Activated CD4-positive, CD25-positive, alpha-beta regulatory T cell (primary cell): ENCODE results near the gene HLCS.
A peak's percentile ranks its signal among the peaks of the same experiment; 100 is the strongest.

Source experiments
- DNase-seq, 4 experiments: peaks; one replicate each; lab custom pipeline; 2025; lab: John Stamatoyannopoulos, UW

The HLCS gene

DNA sequence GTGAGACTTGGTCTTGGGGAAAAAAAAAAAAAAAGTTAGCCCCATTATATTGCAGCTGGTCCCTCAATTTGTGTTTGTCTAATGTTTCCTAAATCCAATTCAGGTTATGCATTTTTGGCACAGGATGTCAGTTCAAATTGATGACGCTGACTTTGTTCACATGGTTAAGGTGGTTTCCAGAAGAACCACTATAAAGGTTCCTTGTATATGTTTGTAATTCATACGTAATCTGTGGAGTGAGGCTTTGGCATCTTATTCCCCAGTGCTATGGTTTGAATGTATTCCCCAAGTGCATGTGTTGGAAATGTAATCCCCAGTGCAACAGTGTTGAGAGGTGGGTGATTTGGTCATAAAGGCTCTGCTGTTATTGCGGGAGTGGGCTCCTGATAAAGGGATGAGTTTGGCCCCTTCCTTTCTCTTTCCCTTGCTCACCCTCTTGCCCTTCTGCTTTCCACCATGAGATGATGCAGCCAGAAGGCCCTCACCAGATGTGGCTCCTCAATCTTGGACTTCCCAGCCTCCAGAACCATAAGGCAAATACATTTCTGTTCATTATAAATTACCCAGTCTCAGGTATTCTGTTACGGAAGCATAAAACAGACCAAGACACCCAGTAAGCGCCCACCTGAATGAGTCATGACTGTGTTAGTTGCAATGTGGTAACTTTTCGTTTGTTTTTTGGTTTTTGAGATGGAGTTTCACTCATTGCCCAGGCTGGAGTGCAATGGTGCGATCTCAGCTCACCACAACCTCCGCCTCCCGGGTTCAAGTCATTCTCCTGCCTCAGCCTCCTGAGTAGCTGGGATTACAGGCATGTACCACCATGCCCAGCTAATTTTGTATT, 19.5 kb upstream of the HLCS start:
- no peak for DNase-seq

DNA sequence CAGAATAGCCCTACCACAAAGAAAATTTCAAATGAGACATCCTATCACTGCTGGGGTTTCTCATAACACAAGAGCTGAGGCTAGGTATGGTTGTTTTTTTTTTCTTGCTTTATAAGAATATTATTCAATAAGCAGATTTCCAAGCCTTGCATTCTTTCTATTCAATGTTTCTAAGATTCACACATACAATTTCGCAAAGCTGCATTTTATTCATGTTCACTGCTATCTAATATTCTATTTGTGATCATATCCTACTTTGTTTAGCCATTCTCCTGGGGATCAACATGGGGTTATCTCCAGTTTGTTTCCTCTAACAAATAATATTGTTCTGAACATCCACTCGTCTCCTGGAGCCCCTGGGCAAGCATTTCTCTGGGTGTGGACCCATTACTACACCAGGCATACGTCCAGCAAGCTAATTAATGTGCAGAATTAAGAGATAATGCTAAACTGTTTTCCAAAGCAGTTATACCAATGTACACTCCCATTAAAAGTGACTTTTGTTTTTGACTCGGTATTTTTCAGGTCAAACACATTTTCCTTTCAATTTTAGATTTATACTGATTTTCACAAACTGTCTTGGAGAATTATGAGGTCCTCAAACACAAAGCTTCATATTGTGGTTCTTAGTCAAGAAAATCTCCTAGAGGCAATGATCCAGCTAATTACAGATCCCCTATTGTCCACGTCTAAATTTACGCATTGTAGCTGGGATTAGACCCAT, 15.7 kb upstream of the HLCS start:
- no peak for DNase-seq

DNA sequence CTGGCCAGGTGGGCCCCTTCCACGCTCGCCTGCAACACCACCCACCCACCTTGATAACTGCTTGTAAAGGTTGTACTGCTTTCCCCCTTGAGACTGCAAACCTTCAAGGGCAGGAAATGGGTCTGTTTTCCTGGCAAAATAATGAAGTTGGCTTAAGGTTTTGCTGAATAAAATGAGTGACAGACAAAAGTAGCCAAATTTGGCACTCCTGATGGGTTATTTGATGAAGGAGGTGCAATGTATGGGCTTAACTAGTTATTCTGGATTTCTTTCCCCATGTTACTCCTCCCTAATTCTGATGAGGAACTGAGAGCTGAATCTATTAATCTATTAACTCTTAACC, 14.6 kb upstream of the HLCS start:
- no peak for DNase-seq

DNA sequence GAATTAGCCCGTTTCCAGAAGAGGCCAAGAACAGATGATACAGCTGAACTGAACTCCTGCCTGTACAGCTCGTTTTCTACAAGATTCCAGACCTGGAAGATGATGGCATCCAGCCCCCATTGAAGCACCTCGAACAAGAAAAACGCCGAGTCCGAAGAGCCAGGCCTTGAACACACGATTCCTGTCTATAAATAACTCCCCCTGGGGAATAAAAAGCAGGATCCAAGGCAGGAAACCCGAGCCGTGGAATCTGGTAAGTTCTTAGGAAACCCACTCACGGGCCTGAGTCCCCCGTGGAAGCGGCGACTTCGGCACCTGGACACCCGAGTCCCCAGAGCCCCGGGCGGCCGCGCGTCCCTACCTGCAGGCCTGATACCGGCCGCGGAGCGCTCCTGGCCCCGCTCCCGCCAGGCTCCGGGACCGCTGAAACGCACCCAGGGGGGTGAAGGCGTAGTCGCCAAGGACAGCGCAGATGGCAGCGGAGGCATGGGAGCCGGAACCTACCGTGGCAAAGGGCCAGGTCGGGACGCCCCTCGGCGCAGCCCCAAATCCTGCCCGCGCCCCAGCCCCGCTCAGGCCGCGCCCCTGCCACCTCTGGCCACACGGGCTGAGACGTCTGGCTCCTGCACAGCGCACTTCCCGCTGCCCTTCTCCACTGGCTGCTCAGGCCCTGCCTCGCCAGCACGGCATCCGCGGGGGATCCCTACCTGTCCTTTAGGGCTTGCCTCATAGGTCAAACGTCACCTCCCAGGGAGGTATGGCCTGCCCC, 14.0 kb upstream of the HLCS start:
- DNase-seq, result peak in 1 of 4 experiments; percentile 10

DNA sequence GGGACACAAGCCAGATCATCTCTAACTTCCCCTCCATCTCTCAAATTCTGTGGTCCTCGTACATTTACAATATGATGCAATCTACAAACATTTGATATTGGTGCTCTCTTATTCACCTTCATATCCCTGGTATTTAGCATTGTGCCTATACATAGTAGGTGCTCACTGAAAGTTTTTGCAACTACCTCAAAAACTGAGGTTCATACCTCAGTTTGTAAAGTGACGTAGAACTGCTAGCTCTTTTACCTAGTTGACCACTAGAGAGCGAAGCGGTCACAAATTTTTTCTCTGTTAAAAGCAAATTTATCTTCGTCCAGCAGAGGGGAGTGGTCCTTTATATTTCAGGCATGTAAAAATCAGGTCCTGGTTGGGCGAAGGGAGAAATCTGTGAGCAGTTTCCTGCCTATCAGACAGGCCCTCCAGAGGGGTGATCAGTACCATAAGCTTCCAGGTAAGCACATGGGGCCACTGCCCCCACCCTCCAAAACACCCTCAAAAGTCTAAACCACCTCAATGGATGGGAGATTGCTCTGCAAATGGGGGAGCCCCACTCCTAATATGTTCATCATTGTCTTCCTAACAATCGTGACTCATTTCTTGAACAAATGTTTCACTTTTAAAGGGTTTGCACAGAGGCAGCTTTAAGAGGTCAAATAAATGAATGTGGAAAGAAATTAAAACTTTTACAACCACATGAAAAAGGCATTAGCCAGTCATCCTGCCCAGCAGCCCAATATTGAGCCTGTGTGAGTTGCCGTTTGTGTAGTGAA, 10.6 kb upstream of the HLCS start:
- no peak for DNase-seq

DNA sequence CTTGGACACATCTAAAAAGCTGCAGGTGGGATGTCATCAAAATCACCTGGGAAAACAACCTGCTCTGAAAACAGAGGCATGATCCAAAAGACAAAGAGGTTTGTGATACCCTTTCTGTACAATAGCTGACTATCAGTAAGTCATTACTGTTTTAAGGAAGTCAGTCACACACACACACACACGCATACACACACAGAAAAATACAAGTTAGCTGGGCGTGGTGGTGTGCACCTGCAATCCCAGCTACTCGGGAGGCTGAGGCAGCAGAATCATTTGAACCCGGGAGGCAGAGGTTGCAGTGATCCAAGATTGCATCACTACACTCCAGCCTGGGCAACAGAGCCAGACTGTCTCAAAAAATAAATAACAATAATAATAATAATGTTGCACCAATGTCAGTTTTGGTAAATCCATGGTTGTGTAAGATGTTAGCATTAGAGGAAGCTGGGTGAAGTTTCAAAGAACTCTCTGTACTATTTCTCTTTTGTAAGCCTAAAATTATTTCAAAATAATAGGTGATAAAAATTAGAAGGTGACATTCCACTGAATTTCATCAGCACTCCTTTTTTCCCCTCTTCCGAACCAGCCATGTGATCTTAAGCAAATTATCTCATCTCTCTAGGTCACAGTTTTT, 9.9 kb upstream of the HLCS start:
- no peak for DNase-seq

DNA sequence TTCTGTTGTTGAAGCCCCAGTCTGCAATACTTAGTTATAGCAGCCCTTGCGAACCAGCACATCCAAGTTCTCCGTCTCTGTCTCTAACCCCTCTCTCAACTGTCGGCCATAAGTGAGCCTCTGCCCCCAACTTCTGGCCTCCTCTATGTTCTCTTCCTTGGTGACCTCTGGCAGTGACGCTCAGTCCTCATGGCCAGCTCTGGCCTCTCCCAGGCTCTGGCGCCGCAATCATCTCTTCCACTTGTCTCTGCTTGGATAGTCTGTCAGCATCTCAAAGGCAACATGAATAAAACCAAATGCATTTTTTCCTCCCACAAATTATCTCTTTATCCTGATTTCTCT, 8.4 kb upstream of the HLCS start:
- DNase-seq, result no peak

DNA sequence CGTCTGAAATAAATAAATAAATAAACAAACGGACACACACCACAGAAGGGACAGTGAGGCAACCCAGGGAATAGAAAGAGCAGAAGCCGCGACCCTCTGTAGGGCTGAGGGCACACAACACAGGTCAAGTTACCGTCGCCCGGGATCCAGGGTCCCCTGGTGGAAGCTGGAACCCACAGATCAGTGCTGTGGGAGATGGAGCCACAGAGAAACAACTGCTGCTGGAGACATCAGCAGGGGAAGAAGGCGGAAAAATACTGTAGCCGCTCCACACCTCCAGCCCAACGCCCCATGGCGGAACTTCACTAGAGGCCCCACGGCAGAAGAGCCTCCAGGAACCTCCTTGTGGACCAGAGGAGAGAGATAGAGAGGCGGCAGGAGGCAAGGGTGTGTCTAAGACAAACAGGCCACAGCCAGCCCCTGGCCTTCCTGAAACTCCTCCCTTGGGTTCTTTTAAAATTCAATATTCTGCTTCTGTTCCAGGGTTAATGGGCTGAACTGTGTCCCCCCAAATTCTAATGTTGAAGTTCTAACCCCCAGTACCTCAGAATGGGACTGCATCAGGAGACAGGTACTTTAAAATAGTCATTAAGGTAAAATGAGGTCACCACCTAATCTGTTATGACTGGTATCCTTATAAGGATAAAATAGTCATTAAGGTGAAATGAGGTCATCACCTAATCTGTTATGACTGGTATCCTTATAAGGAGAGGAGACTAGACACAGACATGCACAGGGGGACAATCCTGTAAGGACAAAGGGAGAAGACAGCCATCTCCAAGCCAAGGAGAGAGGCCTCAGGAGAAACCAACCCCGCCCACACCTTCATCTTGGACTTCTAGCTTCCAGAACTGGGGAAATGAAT, 7.7 kb upstream of the HLCS start:
- no peak for DNase-seq

DNA sequence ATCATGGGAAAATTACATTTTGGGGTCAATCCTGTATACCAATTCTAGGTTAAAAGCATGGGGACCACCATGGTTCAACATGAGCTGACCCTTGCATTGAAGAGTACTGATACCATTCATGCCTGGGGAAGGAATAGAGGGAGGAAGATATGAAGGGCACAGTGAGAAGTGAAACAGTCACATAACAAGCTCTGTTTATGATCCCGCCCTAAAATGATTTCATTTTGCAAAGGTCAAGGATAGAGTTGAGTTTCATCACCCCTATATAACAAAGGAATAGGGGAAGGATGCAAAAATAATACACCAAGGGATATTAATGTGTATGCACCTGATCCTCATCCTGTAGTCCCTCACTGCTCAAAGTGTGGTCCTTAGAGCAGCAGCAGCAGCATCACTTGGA, 2.5 kb upstream of the HLCS start:
- no peak for DNase-seq

DNA sequence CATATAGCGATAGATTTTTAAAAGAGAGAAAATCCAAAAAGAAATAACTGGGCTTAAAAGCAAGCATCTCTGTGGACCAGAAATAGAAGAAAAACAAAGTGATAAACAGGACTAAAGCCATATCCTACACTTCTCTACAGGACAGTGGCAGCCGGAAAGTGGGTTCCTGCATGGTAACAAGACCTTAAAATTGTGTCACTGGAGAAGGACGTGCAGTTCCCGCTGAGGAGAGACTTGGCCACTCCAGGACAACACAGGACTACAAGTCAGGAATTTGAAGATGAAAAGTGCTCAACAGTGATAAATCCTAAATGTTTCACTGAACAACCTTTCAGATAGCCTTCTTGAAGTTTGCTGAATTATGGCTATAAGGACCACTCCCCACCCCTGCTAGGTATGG, 1.9 kb upstream of the HLCS start:
- DNase-seq, result no peak

DNA sequence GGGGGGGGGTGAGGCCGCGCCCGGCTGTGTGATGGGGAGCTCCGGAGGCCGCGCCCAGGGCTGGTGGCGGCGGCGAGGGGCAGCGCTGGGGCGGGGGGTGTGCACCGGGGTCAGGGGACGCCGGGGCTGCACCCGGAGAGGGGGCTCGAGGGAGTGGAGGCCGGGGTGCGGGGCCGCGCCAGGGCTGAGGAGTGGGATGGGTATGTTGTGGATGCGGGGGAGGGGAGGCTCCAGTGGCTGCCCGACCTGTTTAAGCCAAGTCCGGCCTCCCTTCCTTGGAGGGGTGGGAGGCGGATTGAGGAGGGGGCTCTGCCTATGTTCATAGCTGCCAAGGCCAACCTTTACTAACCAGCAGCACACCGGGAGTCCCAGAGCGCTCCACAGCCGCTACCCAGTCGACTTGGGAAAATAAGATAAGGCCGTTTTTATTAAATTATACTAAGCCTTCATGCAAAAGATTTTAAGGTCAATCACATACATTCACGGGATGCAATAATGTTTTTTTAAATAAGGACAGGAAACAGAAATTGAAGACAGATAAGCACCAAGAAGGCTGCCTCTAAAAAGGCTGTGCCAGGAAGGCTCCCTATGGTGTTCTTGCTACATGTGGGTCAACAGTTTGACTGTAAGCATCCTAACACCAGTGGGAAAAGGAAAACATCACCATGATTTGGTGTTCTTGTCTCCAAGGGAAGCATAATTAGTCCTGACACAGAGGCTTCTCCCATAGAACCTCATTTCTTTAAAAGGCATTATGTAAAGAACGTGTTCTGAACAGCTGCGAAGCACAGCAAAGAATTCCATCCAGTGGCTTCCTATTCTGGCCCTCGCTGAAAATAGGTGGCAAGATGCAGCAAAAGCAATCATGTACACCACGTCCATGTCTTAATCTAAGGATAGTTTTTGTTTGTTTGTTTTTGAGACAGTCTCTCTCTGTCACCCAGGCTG, 626 bp upstream of the HLCS start:
- no peak for DNase-seq

DNA sequence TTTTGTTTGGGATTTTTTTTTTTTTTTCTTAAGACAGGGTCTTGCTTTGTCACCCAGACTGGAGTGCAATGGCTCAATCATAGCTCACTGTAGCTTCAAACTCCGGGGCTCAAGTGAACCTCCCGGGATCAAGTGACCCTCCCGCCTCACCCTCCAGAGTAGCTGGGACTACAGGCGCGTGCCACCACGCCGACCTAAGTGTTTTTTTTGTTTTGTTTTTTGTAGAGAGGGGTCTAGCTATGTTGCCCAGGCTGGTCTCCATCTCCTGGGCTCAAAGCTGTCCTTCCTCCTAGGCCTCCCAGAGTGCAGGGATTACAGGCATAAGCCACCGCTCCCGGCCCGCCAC, 776 bp downstream of the HLCS start:
- no peak for DNase-seq

DNA sequence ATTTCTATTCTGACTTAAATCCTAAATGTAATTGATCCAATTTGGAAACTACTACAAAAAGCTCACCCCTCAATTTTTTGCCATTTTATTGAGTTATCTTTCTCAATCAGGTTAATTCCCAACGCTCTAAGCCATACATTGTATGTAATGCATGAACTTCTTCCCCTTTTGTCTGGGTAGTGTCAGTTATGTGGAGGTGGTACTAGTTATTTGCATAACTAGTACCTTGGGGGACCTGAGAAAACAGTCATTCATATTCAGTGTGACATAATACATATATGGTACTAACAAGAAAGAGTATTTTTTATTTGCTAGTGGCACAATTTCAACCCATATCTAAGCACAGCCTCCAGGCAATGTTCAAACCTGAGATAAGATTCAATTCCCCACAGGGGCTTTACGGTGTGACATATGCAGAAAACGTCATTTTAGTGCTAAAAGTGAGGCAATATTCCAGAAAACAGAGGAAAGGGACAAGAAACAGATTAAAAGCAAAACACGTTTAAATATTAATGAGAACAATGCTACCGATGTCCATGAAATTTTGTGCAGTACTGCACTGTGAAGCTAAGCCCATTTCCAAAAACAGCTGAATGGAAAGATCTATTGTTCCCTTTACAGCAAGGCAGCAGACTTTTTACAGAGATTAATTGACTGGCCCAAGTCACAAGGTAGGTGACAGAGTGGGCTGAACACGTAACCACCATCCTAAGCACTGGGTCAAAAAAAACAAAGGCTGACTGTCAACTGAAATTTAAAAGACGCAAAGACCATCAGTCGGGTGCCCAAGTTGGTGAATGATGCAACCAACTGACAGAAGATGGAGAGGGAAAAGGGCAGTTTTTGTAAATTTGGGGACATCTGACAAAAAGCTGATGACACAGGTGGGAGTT, 1.4 kb downstream of the HLCS start:
- no peak for DNase-seq

DNA sequence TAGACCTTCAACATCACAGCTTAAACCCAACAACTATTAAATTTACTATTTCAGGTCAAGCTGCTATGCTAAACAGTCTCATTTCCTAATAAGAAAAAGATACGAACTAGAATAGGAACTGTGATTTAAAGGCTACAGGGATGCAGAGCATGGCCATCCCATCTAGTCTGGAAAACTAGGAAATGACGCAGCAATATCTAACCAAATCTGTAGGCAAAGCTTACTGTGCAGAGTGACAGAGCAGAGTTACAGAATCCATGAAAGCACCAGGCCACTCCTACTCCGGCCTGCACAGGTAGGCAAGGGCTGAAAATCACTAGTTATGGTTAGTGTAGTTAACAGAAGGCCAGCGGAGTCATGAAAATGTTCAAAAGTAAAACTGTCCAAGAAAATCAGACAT, 2.1 kb downstream of the HLCS start:
- no peak for DNase-seq

DNA sequence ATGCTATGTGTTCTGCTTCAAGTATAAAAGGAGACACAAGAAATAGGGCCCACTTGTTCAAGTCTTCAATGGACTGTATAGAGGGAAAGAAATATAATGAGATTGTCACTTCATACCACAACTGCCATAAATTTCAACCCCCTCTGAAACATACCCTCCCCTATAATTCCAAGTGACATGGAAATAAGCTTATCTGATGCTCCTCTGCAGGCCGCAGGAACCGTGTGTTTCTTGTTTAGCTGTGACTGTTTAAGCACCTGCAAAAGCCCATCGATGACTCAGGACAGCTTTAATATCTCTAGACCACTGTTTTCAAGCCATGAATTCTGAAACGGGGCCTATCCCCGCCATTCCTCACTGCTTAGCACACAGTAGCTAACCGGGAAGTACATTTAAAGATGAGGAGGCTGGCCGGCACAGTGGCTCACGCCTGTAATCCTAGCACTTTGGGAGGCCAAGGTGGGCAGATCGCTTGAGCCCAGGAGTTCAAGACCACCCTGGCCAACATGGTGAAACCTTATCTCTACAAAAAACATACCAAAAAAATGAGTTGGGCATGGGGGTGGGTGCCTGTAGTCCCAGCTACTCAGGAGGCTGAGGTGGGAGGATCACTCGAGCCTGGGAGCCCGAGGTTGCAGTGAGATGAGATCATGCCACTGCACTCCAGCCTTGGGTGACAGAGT, 4.2 kb downstream of the HLCS start:
- DNase-seq, result no peak

DNA sequence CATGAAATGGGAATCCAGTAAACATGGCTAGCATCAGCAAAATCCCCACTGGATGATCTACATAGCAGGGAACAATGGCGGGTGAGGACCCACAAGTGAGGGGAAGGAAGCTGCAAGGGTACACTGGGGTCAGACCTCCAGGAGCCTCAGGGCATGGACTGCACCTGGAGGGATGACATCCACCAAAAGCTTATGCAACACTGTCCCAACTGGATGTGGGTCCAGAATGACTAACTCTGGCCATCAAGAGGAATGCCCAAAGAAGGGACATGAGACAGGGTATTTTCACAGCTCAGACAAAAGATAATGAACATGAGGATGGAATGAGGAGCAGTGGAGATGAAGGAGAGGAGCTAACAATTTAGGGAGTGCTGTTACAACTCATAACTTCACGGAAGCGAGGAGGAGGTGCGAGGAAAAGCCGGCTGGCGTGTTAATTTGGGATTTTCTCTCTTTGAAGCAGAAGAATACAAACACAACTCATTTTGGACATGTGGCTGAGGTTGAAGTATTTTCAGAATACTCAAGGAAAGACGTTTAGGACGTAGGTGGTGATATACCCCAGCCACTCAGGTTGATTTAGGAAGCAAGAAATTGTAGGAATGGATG, 5.7 kb downstream of the HLCS start:
- DNase-seq, result no peak

DNA sequence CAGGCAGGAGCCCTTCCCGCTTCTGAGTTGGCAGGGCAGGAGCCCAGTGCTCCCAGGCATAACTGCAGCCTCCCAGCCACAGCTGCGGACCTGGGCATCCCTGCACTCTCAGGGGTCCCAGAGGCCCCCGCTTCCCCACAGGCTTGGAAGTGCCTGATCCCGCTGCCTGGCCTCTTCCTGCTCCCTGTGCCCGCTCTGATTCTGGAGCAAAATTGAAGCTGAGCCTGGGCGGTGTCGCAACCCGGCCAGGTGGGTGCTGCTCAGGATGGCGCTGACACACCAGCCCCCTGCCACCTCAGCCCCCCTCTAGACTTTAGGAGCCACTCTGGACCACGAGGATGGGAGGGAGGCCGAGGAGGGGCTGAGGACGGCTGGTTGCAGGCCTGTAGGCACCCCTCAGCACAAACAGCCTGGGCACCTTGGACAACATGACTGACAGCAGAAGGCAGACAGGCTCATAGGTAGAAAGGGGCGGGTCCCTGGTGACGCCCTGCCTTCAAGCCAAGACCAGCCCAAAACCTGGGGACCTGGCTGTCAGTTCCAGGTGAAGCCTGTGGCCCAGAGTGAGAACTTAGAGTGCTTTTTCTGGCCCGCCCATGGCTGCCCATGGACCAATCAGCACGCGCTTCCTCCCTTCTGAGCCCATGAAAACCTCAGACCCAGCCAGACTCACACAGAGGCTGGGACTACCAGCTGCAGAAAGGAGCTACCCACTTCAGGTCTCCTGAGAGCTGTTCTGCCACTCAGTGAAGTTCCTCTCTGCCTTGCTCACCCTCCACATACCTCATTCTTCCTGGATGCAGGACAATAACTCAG, 7.2 kb downstream of the HLCS start:
- DNase-seq, result no peak
